WTC11 (cell line): ENCODE measurements around the gene LTBP2. TPM values are rescaled to one million over a fixed set of nuclear protein-coding genes. Genes with fewer than 3 reads are reported as not detected.

Source experiments
- ATAC-seq: fragments of 200-7000 bp; cut with Tn5 transposase; 2 replicates; pipeline ENCODE4 v1.10.0; 2021; ENCODE audit warnings: mild to moderate bottlenecking, moderate library complexity
- CTCF ChIA-PET: fragments of 300-600 bp; sonication (Branson Sonifier 250); formaldehyde crosslinking; loops from one replicate; lab custom pipeline; 2021; ENCODE audit warnings: antibody characterized with exemption; lab: Charles Lee
- POLR2A ChIA-PET: fragments of 350-600 bp; sonication (Branson Sonifier 250); formaldehyde crosslinking; loops from one replicate; lab custom pipeline; 2021; ENCODE audit warnings: antibody characterized with exemption; lab: Charles Lee
- DNase-seq: peaks from one replicate; pipeline ENCODE4 v3.0.0; 2021; ENCODE audit warnings: low spot score
- H3K27ac Mint-ChIP-seq: 2 replicates; pipeline ENCODE4 v1.8.0; 2021; ENCODE audit warnings: mixed read lengths
- H3K27me3 Mint-ChIP-seq: 2 replicates; pipeline ENCODE4 v1.8.0; 2021; ENCODE audit warnings: low read depth, mild to moderate bottlenecking, moderate library complexity, mixed read lengths
- H3K36me3 Mint-ChIP-seq: 2 replicates; pipeline ENCODE4 v1.8.0; 2021; ENCODE audit warnings: mixed read lengths
- H3K4me1 Mint-ChIP-seq: 2 replicates; pipeline ENCODE4 v1.8.0; 2022; ENCODE audit warnings: mixed read lengths
- H3K4me3 Mint-ChIP-seq: 2 replicates; pipeline ENCODE4 v1.8.0; 2021; ENCODE audit warnings: mild to moderate bottlenecking, moderate library complexity, mixed read lengths
- H3K9me3 Mint-ChIP-seq: 2 replicates; pipeline ENCODE4 v1.8.0; 2021; ENCODE audit warnings: mixed read lengths
- ARID4B ChIP-seq: sonication (generic); formaldehyde crosslinking; IDR thresholded peaks from 2 replicates; pipeline ENCODE4 v1.8.0; 2023; ENCODE audit warnings: missing genetic modification reagents, mild to moderate bottlenecking, borderline replicate concordance
- E2F5 ChIP-seq: sonication (generic); formaldehyde crosslinking; IDR thresholded peaks from 2 replicates; pipeline ENCODE4 v1.8.1; 2022; ENCODE audit warnings: mild to moderate bottlenecking, moderate library complexity, missing genetic modification reagents
- ERG ChIP-seq: fragments of 250-450 bp; sonication (Bioruptor Pico); IDR thresholded peaks from 2 replicates; pipeline ENCODE4 v1.8.0; 2021; ENCODE audit warnings: mild to moderate bottlenecking
- GTF2I ChIP-seq: fragments of 250-450 bp; sonication (Bioruptor Pico); conservative IDR thresholded peaks from 2 replicates; pipeline ENCODE4 v1.4.0; 2021; ENCODE audit warnings: mild to moderate bottlenecking
- JUN ChIP-seq: sonication (generic); formaldehyde crosslinking; IDR thresholded peaks from 2 replicates; pipeline ENCODE4 v1.8.0; 2023; ENCODE audit warnings: mild to moderate bottlenecking, missing genetic modification reagents
- MLX ChIP-seq: sonication (generic); formaldehyde crosslinking; IDR thresholded peaks from 2 replicates; pipeline ENCODE4 v1.8.1; 2023; ENCODE audit warnings: mild to moderate bottlenecking, missing genetic modification reagents, moderate library complexity
- NFATC4 ChIP-seq: fragments of 250-450 bp; sonication (Bioruptor Pico); IDR thresholded peaks from 2 replicates; pipeline ENCODE4 v1.9.0; 2021; ENCODE audit warnings: mild to moderate bottlenecking
- RELA ChIP-seq: sonication (generic); formaldehyde crosslinking; IDR thresholded peaks from 2 replicates; pipeline ENCODE4 v1.8.1; 2022; ENCODE audit warnings: missing genetic modification reagents, mild to moderate bottlenecking, borderline replicate concordance
- SOX15 ChIP-seq: fragments of 250-450 bp; sonication (Bioruptor Pico); IDR thresholded peaks from 2 replicates; pipeline ENCODE4 v1.9.0; 2021; ENCODE audit warnings: mild to moderate bottlenecking
- STAT6 ChIP-seq: sonication (generic); formaldehyde crosslinking; conservative IDR thresholded peaks from 2 replicates; pipeline ENCODE4 v1.8.1; 2023; ENCODE audit warnings: mild to moderate bottlenecking, low read depth, missing genetic modification reagents, moderate library complexity
- USF2 ChIP-seq: sonication (generic); formaldehyde crosslinking; IDR thresholded peaks from 2 replicates; pipeline ENCODE4 v1.8.1; 2023; ENCODE audit warnings: mild to moderate bottlenecking, missing genetic modification reagents, moderate library complexity
- ZNF396 ChIP-seq: fragments of 250-450 bp; sonication (Bioruptor Pico); IDR thresholded peaks from 2 replicates; pipeline ENCODE4 v1.8.0; 2021; ENCODE audit warnings: mild to moderate bottlenecking, moderate library complexity, borderline replicate concordance
- ZNF425 ChIP-seq: fragments of 250-450 bp; sonication (Bioruptor Pico); conservative IDR thresholded peaks from 2 replicates; pipeline ENCODE4 v1.9.0; 2021; ENCODE audit warnings: mild to moderate bottlenecking
- total RNA-seq: library from RNA; stranded (reverse); gene quantifications from 3 replicates; pipeline ENCODE4 v1.2.3, GENCODE V29; 2021

The LTBP2 gene
- total RNA-seq, 1 experiment from 2014 or later: 1.2 TPM

- no peak for TF ChIP-seq STAT6 (CRISPR knock-in tag)
Observed at GRCh38 chr14:74649673-74650072, 37.6 kb upstream of the LTBP2 start (continued).

- CTCF ChIA-PET: interaction anchor here (1.0 to 3.7 kb wide), 5 partner anchors 30 to 212 kb away, joined by 3 to 18 read pairs (median 4); no protein-coding TSS in a partner anchor
- TF ChIP-seq NFATC4 (CRISPR knock-in tag) (no peak), SOX15 (CRISPR knock-in tag) (no peak), USF2 (CRISPR knock-in tag) (no peak), ARID4B (CRISPR knock-in tag) (no peak), MLX (CRISPR knock-in tag) (no peak), ZNF425 (CRISPR knock-in tag) (no peak), ZNF396 (CRISPR knock-in tag) (no peak), ERG (no peak), JUN (CRISPR knock-in tag) (no peak), GTF2I (no peak), RELA (CRISPR knock-in tag) (no peak), E2F5 (no peak)
- no peaks in the 10 kb centered on the region for H3K36me3 Mint-ChIP-seq
- ATAC-seq (peak; percentile 22), DNase-seq (peak; percentile 40)
- H3K4me3 Mint-ChIP-seq: no peak overlapping the region
- H3K9me3 Mint-ChIP-seq: no peaks in the 10 kb centered on the region
- POLR2A ChIA-PET: no interaction called here
- H3K27me3 Mint-ChIP-seq: no peaks in the 10 kb centered on the region
- H3K27ac Mint-ChIP-seq: peak overlapping the region; percentile 83
- peaks cover 22% of the 10 kb centered on the region for H3K4me1 Mint-ChIP-seq
Observed at GRCh38 chr14:74649167-74649566, 37.1 kb upstream of the LTBP2 start.
